KMS-11 (cell line): Measurements from ENCODE around the gene CPNE2.

Source experiments
- H2AFZ ChIP-seq: fragments of 200-600 bp; sonication (generic); 2 replicates; pipeline ENCODE4 v1.6.1; 2016; ENCODE audit warnings: antibody characterized with exemption, mixed run types, low read depth
- H3K27ac ChIP-seq: fragments of 200-600 bp; sonication (generic); 2 replicates; pipeline ENCODE4 v1.6.1; 2016; ENCODE audit warnings: mild to moderate bottlenecking, mixed run types
- H3K27me3 ChIP-seq: fragments of 200-600 bp; sonication (generic); 2 replicates; pipeline ENCODE4 v1.6.1; 2017; ENCODE audit warnings: mild to moderate bottlenecking, low read depth, mixed run types, moderate library complexity; ENCODE audit not compliant: insufficient read depth
- H3K36me3 ChIP-seq: fragments of 200-600 bp; sonication (generic); 2 replicates; pipeline ENCODE4 v1.6.1; 2017; ENCODE audit warnings: mild to moderate bottlenecking, mixed run types; ENCODE audit not compliant: insufficient read depth
- H3K4me1 ChIP-seq: fragments of 200-600 bp; sonication (generic); 2 replicates; pipeline ENCODE4 v1.6.1; 2016; ENCODE audit warnings: mild to moderate bottlenecking, low read depth, mixed run types; ENCODE audit not compliant: poor library complexity, severe bottlenecking
- H3K4me2 ChIP-seq: fragments of 200-600 bp; sonication (generic); 2 replicates; pipeline ENCODE4 v1.7.0; 2016; ENCODE audit warnings: mild to moderate bottlenecking, mixed run types
- H3K4me3 ChIP-seq: fragments of 200-600 bp; sonication (generic); IDR thresholded peaks from 2 replicates; pipeline ENCODE4 v1.6.1; 2017; ENCODE audit warnings: low read depth, low read length, mixed read lengths; ENCODE audit not compliant: insufficient read depth
- H3K79me2 ChIP-seq: fragments of 200-600 bp; sonication (generic); 2 replicates; pipeline ENCODE4 v1.6.1; 2016; ENCODE audit warnings: low read depth, mixed run types; ENCODE audit not compliant: insufficient read depth
- H3K9ac ChIP-seq: fragments of 200-600 bp; sonication (generic); 2 replicates; pipeline ENCODE4 v1.6.1; 2016; ENCODE audit warnings: mild to moderate bottlenecking, mixed run types
- H4K20me1 ChIP-seq: fragments of 200-600 bp; sonication (generic); 2 replicates; pipeline ENCODE4 v1.6.1; 2016; ENCODE audit warnings: mild to moderate bottlenecking, mixed run types; ENCODE audit not compliant: insufficient read depth
- TF ChIP-seq, protein P1 (sequence below): fragments of 200-600 bp; sonication (generic); conservative IDR thresholded peaks from 2 replicates; pipeline ENCODE4 v1.6.1; 2017; ENCODE audit warnings: low read depth, mild to moderate bottlenecking, antibody characterized with exemption, low read length, moderate library complexity, mixed read lengths

CPNE2 gene

DNA sequence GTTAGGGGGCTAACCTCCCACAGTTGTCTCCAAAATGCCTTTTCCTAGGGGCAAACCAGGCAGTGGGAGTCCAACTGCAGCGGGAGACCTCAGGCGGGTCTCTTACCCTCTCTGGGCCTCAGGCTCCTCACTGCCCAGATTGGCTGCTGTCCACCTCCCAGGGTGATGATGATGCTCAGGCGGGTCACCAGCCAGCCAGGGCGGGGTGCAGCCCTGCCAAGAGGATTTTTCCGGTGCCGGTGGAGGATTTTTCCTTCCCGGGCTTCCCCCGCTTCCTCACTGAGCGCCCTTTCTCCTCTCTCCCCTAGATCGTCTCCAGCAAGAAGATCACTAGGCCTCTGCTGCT, 22.8 kb downstream of the CPNE2 start:
- H2AFZ ChIP-seq = no peak overlapping the region
- TF ChIP-seq, protein P1, sequence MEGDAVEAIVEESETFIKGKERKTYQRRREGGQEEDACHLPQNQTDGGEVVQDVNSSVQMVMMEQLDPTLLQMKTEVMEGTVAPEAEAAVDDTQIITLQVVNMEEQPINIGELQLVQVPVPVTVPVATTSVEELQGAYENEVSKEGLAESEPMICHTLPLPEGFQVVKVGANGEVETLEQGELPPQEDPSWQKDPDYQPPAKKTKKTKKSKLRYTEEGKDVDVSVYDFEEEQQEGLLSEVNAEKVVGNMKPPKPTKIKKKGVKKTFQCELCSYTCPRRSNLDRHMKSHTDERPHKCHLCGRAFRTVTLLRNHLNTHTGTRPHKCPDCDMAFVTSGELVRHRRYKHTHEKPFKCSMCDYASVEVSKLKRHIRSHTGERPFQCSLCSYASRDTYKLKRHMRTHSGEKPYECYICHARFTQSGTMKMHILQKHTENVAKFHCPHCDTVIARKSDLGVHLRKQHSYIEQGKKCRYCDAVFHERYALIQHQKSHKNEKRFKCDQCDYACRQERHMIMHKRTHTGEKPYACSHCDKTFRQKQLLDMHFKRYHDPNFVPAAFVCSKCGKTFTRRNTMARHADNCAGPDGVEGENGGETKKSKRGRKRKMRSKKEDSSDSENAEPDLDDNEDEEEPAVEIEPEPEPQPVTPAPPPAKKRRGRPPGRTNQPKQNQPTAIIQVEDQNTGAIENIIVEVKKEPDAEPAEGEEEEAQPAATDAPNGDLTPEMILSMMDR = no peak
- no peak overlapping the region for H3K4me2 ChIP-seq
- peaks cover 21% of the 10 kb centered on the region for H3K4me1 ChIP-seq
- no peak overlapping the region for H3K27ac ChIP-seq
- no peaks in the 10 kb centered on the region for H3K36me3 ChIP-seq
- H3K79me2 ChIP-seq = no peaks in the 10 kb centered on the region
- no peak overlapping the region for H3K9ac ChIP-seq
- no peaks in the 10 kb centered on the region for H3K27me3 ChIP-seq
- no peaks in the 10 kb centered on the region for H4K20me1 ChIP-seq
- H3K4me3 ChIP-seq = no peak overlapping the region

DNA sequence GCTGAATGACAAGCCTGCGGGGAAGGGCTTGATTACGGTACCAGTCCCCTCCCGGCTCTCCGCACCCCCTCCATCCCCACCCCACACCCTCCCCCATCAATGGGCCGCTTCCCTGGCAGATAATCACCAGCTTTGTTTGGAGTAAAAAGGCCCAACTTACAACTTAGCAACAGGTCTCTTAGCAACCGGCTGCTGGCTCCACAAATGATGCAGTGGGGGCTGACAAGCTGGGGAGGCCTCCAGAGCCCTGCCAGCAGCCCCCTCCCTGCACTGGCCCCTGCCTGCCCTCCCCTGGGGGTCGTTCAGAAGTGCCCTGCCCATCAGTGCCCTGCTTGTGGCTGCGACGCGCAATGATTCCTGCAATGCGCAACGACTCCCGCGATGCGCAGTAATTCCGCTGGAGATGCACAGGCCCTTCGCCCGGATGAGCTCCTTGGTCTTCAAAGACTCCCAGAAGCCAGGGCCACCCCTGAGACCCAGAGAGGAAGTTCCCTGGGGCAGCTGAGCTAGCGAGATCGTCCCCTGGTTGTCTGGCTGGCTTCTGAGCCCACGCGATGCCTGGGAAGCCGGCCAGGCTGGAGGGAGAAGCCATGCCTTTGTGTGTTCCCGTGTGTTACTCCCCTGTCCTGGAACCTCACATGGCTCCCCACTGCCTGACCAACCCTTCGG, 23.3 kb downstream of the CPNE2 start:
- Histone ChIP-seq H3K36me3 (no peaks in the 10 kb centered on the region), H4K20me1 (no peaks in the 10 kb centered on the region), H3K27me3 (no peaks in the 10 kb centered on the region), H3K9ac (no peak overlapping the region), H2AFZ (no peak overlapping the region), H3K27ac (no peak overlapping the region), H3K79me2 (no peaks in the 10 kb centered on the region), H3K4me2 (no peak overlapping the region), H3K4me1 (peaks cover 21% of the 10 kb centered on the region), H3K4me3 (no peak overlapping the region)
- TF ChIP-seq, protein P1 = no peak

DNA sequence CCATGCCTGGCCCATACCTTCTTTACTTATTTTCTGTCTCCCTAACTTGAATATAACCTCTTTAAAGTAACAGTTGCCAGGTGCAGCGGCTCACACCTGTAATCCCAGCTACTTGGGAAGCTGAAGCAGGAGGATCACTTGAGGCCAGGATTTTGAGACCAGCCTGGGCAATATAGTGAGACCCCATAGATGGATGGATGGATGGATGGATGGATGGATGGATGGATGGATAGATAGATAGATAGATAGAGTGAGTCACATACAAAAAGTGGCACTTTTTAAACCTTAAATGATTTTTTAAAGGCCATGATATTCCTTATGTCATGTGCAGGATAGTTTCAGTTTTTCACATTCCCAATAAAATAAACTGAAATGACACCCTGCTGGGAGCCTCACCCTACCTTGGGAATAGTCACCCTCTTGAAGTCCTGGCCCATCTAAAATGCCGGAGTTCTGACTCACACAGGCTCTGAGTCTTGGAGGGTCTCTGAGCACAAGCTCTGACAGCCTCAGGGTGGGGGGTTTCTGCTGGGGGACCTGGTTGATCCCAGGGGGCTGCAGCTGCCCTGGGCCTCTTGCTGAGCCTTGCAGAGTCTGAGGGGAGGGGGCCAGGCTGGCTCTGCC, 26.2 kb downstream of the CPNE2 start:
- TF ChIP-seq, protein P1 = no peak
- H4K20me1 ChIP-seq = no peaks in the 10 kb centered on the region
- H3K27ac ChIP-seq = no peak overlapping the region
- H3K4me3 ChIP-seq = no peak overlapping the region
- no peaks in the 10 kb centered on the region for H3K36me3 ChIP-seq
- no peak overlapping the region for H3K9ac ChIP-seq
- no peak overlapping the region for H2AFZ ChIP-seq
- H3K4me1 ChIP-seq = no peaks in the 10 kb centered on the region
- H3K4me2 ChIP-seq = no peak overlapping the region
- no peaks in the 10 kb centered on the region for H3K27me3 ChIP-seq
- H3K79me2 ChIP-seq = no peaks in the 10 kb centered on the region

DNA sequence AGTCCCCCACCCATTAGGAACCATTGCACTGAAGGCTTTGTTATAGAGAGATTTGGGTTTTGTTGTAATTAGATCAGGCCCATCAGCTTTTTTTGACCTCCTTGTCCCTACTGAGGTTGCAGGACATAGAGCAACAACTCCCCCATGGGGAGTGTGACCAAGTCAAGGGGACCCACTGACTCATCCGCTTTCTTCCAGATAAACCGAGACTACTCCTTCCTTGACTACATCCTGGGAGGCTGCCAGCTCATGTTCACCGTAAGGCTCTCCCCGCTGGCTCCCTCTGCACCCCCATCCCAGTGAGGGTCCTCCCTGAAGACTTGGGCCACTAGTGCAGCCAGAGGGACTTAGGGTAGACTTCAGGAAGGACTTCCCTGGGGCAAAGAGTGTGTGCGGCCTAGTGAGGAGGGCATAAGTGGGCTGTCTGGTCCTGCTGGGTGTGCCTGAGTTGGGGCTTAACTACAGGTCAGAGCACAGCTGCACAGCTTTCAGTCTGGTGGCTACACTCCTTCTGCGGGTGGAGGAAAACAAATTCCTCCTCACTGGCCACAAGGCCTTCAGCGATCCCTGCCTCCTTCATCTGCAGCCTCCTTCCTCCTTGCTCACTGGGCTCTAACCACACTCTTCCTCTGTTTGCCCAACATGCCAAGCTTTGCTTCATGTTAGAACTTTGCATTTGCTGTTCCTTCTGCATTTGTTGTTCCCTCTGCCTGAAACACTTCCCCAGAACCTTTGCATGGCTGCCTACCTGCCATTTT, 31.0 kb downstream of the CPNE2 start:
- Histone ChIP-seq H3K27ac (no peak overlapping the region), H3K79me2 (no peaks in the 10 kb centered on the region), H2AFZ (no peak overlapping the region), H3K36me3 (no peaks in the 10 kb centered on the region), H4K20me1 (no peaks in the 10 kb centered on the region), H3K4me2 (no peak overlapping the region), H3K4me1 (peaks cover 9% of the 10 kb centered on the region), H3K4me3 (no peak overlapping the region), H3K9ac (no peak overlapping the region), H3K27me3 (no peaks in the 10 kb centered on the region)
- TF ChIP-seq, protein P1 = no peak
